GM12878 (cell line): ENCODE measurements around the gene CD209. TPM values are rescaled to one million over a fixed set of nuclear protein-coding genes. Genes with fewer than 3 reads are reported as not detected.

Experiments
- CBFB ChIP-seq: IDR thresholded peaks from 2 replicates; pipeline ENCODE4 v1.6.1; 2016; ENCODE audit warnings: antibody characterized with exemption, low read depth
- CHD4 ChIP-seq: fragments of 200-600 bp; sonication (generic); IDR thresholded peaks from 2 replicates; pipeline ENCODE4 v1.6.1; 2016; ENCODE audit warnings: mild to moderate bottlenecking
- FOS ChIP-seq: IDR thresholded peaks from 3 replicates; pipeline ENCODE4 v1.6.1; 2011; ENCODE audit warnings: borderline replicate concordance; ENCODE audit not compliant: insufficient read length; ENCODE audit errors: extremely low read depth
- FOXM1 ChIP-seq: IDR thresholded peaks from 2 replicates; pipeline ENCODE4 v1.6.1; 2012; ENCODE audit warnings: low read depth, mild to moderate bottlenecking, inconsistent platforms, low read length, moderate library complexity
- IKZF2 ChIP-seq, 2 experiments: fragments of 450-650 bp; IDR thresholded peaks; 2 replicates each; pipeline ENCODE4 v1.6.1; 2017; ENCODE audit warnings: mild to moderate bottlenecking in 2 of 2, moderate library complexity in 2 of 2
- LARP7 ChIP-seq: fragments of 450-650 bp; IDR thresholded peaks from 2 replicates; pipeline ENCODE4 v1.6.1; 2017; ENCODE audit warnings: mild to moderate bottlenecking
- NFYA ChIP-seq: IDR thresholded peaks from 2 replicates; pipeline ENCODE4 v1.6.1; 2011; ENCODE audit warnings: low read depth, mild to moderate bottlenecking, low read length, improper control_type of control experiment, borderline replicate concordance
- NRF1 ChIP-seq: conservative IDR thresholded peaks from 2 replicates; pipeline ENCODE4 v1.6.1; 2011; ENCODE audit warnings: mild to moderate bottlenecking, low read depth, low read length, improper control_type of control experiment
- RFX5 ChIP-seq: IDR thresholded peaks from 2 replicates; pipeline ENCODE4 v1.6.1; 2011; ENCODE audit warnings: low read depth, low read length, improper control_type of control experiment
- SMARCA5 ChIP-seq: fragments of 450-650 bp; IDR thresholded peaks from 2 replicates; pipeline ENCODE4 v1.6.1; 2017; ENCODE audit warnings: mild to moderate bottlenecking
- SMC3 ChIP-seq: IDR thresholded peaks from 2 replicates; pipeline ENCODE4 v1.6.1; 2011; ENCODE audit warnings: low read length, improper control_type of control experiment, borderline replicate concordance
- SPI1 ChIP-seq: IDR thresholded peaks from 2 replicates; pipeline ENCODE4 v1.6.1; 2011; ENCODE audit warnings: low read depth, mild to moderate bottlenecking, low read length, moderate library complexity, borderline replicate concordance; ENCODE audit not compliant: insufficient read depth
- SREBF1 ChIP-seq: IDR thresholded peaks from 2 replicates; pipeline ENCODE4 v1.6.1; 2012; ENCODE audit warnings: mild to moderate bottlenecking, low read length
- SREBF2 ChIP-seq: IDR thresholded peaks from 2 replicates; pipeline ENCODE4 v1.6.1; 2012; ENCODE audit warnings: mild to moderate bottlenecking, low read length
- STAT3 ChIP-seq: IDR thresholded peaks from 2 replicates; pipeline ENCODE4 v1.6.1; 2011; ENCODE audit warnings: low read depth, low read length, improper control_type of control experiment
- SUZ12 ChIP-seq: fragments of 200-600 bp; sonication (generic); IDR thresholded peaks from one replicate; pipeline ENCODE4 v1.6.1; 2018; ENCODE audit warnings: antibody characterized with exemption, mild to moderate bottlenecking; ENCODE audit not compliant: unreplicated experiment
- TBL1XR1 ChIP-seq: IDR thresholded peaks from 2 replicates; pipeline ENCODE4 v1.6.1; 2012; ENCODE audit warnings: low read depth, low read length, improper control_type of control experiment
- ZNF274 ChIP-seq: IDR thresholded peaks from one replicate; pipeline ENCODE4 v1.8.0; 2011; ENCODE audit not compliant: insufficient read length, insufficient read depth
- polyA plus RNA-seq, 11 experiments: library from polyadenylated mRNA; depleted of rRNA in 4 of 11; unstranded in 6 of 11; stranded (reverse) in 5 of 11; fragments of >200 nt; fragmentation: Nextera tagmentation in 4 of 11; fragmentation: Illumina TruSeq in 1 of 11; extraction: Ambion mirVana in 4 of 11; extraction: Trizol in 1 of 11; gene quantifications; 1 replicate in 1 of 11; 2 replicates in 10 of 11; pipeline versions ENCODE4 v1.2.1 to v1.2.3, GENCODE V29; 2011 to 2016; ENCODE audit warnings: inconsistent platforms in 2 of 11, missing spikeins in 2 of 11, low read depth in 1 of 11
- total RNA-seq, 4 experiments: library from RNA; depleted of rRNA in 3 of 4; stranded (reverse); fragments of >200 nt in 3 of 4; fragmentation: Illumina TruSeq in 1 of 4; extraction: Trizol in 1 of 4; gene quantifications; 2 replicates each; pipeline versions ENCODE4 v1.2.1 to v1.2.3, GENCODE V29; 2013 to 2021
- TF ChIP-seq, protein P1 (sequence below): fragments of 450-650 bp; IDR thresholded peaks from 2 replicates; pipeline ENCODE4 v1.6.1; 2016; ENCODE audit warnings: mild to moderate bottlenecking, moderate library complexity, borderline replicate concordance
- TF ChIP-seq, protein P2 (sequence below), 3 experiments: IDR thresholded peaks in 2 of 3; conservative IDR thresholded peaks in 1 of 3; 2 replicates each; pipeline ENCODE4 v1.5.1; 2011; ENCODE audit warnings: low read depth in 3 of 3, low read length in 3 of 3, mild to moderate bottlenecking in 3 of 3, control low read depth in 2 of 3, moderate library complexity in 2 of 3, inconsistent platforms in 1 of 3, mixed read lengths in 1 of 3; ENCODE audit not compliant: control insufficient read depth in 2 of 3, insufficient read depth in 1 of 3; ENCODE audit errors: extremely low read depth in 1 of 3
- TF ChIP-seq, protein P3 (sequence below): IDR thresholded peaks from 2 replicates; pipeline ENCODE4 v1.6.1; 2011; ENCODE audit warnings: borderline replicate concordance, low read depth, mild to moderate bottlenecking, moderate library complexity, mixed read lengths, low read length; ENCODE audit not compliant: insufficient read depth; ENCODE audit errors: extremely low read length
- TF ChIP-seq, protein P4 (sequence below): fragments of 450-650 bp; IDR thresholded peaks from 2 replicates; pipeline ENCODE4 v1.6.1; 2014; ENCODE audit warnings: mild to moderate bottlenecking

Gene CD209
- total and polyA plus RNA-seq, 10 of the 15 experiments (the other 5 are each of a cell fraction or from before 2014, with no cell fraction given): 0.04 to 0.21 (median 0.10) TPM; not detected in 3

DNA sequence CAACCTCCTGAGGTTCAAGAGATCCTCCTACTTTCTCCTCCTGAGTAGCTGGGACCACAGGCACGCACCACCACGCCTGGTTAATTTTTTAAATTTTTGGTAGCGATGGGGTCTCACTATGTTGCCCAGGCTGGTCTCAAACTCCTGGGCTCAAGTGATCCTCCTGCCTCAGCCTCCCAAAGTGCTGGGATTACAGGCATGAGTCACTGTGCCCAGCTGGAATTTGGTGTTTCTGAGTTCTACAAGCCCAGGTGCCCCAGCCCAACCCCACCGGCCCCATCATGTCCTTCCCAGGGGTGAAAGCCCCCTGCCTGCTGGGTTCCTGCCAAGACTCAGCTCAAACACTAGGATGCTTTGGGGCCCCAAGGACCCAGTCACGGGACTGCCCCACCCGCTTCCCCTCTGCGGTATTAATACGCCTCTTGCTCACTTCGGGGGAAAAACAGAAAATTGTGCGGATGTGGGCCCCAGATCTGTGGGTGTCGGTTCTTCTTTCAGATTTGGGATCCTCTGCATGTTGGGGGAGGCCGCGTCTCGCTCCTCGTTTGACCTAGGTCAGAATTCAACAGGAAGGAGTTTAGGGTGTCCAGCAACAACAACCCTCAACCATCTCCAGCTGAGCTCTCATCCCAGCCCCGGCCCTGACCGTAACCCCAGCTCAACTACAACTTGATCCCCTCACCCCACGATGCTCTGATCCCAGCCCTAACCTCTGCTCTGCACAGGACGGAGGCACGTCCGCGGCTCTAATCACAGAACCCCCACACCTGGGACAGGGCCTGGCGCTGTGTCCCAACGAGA lies 41.7 kb downstream of the CD209 start (continued):
- TF ChIP-seq, protein P1, sequence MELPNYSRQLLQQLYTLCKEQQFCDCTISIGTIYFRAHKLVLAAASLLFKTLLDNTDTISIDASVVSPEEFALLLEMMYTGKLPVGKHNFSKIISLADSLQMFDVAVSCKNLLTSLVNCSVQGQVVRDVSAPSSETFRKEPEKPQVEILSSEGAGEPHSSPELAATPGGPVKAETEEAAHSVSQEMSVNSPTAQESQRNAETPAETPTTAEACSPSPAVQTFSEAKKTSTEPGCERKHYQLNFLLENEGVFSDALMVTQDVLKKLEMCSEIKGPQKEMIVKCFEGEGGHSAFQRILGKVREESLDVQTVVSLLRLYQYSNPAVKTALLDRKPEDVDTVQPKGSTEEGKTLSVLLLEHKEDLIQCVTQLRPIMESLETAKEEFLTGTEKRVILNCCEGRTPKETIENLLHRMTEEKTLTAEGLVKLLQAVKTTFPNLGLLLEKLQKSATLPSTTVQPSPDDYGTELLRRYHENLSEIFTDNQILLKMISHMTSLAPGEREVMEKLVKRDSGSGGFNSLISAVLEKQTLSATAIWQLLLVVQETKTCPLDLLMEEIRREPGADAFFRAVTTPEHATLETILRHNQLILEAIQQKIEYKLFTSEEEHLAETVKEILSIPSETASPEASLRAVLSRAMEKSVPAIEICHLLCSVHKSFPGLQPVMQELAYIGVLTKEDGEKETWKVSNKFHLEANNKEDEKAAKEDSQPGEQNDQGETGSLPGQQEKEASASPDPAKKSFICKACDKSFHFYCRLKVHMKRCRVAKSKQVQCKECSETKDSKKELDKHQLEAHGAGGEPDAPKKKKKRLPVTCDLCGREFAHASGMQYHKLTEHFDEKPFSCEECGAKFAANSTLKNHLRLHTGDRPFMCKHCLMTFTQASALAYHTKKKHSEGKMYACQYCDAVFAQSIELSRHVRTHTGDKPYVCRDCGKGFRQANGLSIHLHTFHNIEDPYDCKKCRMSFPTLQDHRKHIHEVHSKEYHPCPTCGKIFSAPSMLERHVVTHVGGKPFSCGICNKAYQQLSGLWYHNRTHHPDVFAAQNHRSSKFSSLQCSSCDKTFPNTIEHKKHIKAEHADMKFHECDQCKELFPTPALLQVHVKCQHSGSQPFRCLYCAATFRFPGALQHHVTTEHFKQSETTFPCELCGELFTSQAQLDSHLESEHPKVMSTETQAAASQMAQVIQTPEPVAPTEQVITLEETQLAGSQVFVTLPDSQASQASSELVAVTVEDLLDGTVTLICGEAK: no peak
- TF ChIP-seq SUZ12 (no peak), IKZF2 (IDR thresholded peaks at IDR 0.05) (peak; percentile 98), CBFB (peak; percentile 97), TBL1XR1 (peak; percentile 98), ZNF274 (no peak), SMARCA5 (peak; percentile 84; the same call in 1 of the 2 replicates), RFX5 (no peak), NFYA (no peak), SMC3 (peak; percentile 7; the same call in 1 of the 2 replicates), SREBF1 (no peak), STAT3 (no peak), CHD4 (no peak; the same call in 1 of the 2 replicates), NRF1 (no peak), FOS (no peak), FOXM1 (peak; percentile 97), SREBF2 (no peak), LARP7 (no peak), SPI1 (peak; percentile 89)
- TF ChIP-seq, protein P2, sequence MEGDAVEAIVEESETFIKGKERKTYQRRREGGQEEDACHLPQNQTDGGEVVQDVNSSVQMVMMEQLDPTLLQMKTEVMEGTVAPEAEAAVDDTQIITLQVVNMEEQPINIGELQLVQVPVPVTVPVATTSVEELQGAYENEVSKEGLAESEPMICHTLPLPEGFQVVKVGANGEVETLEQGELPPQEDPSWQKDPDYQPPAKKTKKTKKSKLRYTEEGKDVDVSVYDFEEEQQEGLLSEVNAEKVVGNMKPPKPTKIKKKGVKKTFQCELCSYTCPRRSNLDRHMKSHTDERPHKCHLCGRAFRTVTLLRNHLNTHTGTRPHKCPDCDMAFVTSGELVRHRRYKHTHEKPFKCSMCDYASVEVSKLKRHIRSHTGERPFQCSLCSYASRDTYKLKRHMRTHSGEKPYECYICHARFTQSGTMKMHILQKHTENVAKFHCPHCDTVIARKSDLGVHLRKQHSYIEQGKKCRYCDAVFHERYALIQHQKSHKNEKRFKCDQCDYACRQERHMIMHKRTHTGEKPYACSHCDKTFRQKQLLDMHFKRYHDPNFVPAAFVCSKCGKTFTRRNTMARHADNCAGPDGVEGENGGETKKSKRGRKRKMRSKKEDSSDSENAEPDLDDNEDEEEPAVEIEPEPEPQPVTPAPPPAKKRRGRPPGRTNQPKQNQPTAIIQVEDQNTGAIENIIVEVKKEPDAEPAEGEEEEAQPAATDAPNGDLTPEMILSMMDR (IDR thresholded peaks at IDR 0.05 in 2 of 3, conservative IDR thresholded peaks at IDR 0.05 in 1 of 3; ENCODE audit: control insufficient read depth in 2 of 3, extremely low read depth in 1 of 3, insufficient read depth in 1 of 3, low read depth in 3 of 3, low read length in 3 of 3): no peak
- TF ChIP-seq, protein P3, sequence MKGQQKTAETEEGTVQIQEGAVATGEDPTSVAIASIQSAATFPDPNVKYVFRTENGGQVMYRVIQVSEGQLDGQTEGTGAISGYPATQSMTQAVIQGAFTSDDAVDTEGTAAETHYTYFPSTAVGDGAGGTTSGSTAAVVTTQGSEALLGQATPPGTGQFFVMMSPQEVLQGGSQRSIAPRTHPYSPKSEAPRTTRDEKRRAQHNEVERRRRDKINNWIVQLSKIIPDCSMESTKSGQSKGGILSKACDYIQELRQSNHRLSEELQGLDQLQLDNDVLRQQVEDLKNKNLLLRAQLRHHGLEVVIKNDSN: peak; percentile 43
- TF ChIP-seq, protein P4, sequence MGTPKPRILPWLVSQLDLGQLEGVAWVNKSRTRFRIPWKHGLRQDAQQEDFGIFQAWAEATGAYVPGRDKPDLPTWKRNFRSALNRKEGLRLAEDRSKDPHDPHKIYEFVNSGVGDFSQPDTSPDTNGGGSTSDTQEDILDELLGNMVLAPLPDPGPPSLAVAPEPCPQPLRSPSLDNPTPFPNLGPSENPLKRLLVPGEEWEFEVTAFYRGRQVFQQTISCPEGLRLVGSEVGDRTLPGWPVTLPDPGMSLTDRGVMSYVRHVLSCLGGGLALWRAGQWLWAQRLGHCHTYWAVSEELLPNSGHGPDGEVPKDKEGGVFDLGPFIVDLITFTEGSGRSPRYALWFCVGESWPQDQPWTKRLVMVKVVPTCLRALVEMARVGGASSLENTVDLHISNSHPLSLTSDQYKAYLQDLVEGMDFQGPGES: no peak
